Natural killer cell (primary cell): Measurements from ENCODE around the gene CST8. TPM values are rescaled to one million over a fixed set of nuclear protein-coding genes. Genes with fewer than 3 reads are reported as not detected.

Source experiments
- ATAC-seq, 3 donors: fragments of 150-1000 bp in 2 of 3; fragments of 200-7000 bp in 1 of 3; cut with Tn5 transposase; 1 replicate in 1 of 3; 2 replicates in 2 of 3; pipeline ENCODE4 v1.10.0; 2021; ENCODE audit warnings: mild to moderate bottlenecking in 2 of 3, moderate library complexity in 2 of 3
- DNase-seq, 2 donors: peaks; one replicate each; pipeline versions ENCODE4 v3.0.0 to v3.0.0-alpha.2; 2013 to 2021; ENCODE audit warnings: mixed read lengths in 1 of 2
- H3K27ac ChIP-seq: one replicate; pipeline ENCODE4 v1.5.1; 2013; ENCODE audit warnings: mild to moderate bottlenecking, low read length
- H3K27me3 ChIP-seq: one replicate; pipeline ENCODE4 v1.6.1; 2013; ENCODE audit warnings: low read length; ENCODE audit not compliant: control insufficient read depth, insufficient read depth
- H3K36me3 ChIP-seq: one replicate; pipeline ENCODE4 v1.6.1; 2013; ENCODE audit warnings: low read length; ENCODE audit not compliant: control insufficient read depth, insufficient read depth
- H3K4me1 ChIP-seq: one replicate; pipeline ENCODE4 v1.6.1; 2013; ENCODE audit warnings: low read length; ENCODE audit not compliant: control insufficient read depth, insufficient read depth
- H3K4me3 ChIP-seq: one replicate; pipeline ENCODE4 v1.5.1; 2013; ENCODE audit warnings: low read length
- H3K9me3 ChIP-seq: one replicate; pipeline ENCODE4 v1.6.1; 2013; ENCODE audit warnings: low read length; ENCODE audit not compliant: control insufficient read depth, insufficient read depth
- H3K27ac Mint-ChIP-seq, 2 donors: one replicate each; pipeline ENCODE4 v1.8.0; 2022; ENCODE audit warnings: mild to moderate bottlenecking in 2 of 2, mixed read lengths in 2 of 2, moderate library complexity in 1 of 2
- H3K27me3 Mint-ChIP-seq, 2 donors: one replicate each; pipeline ENCODE4 v1.8.0; 2022; ENCODE audit warnings: low read depth in 2 of 2, mixed read lengths in 2 of 2
- H3K36me3 Mint-ChIP-seq: one replicate; pipeline ENCODE4 v1.8.0; 2022; ENCODE audit warnings: mixed read lengths
- H3K4me1 Mint-ChIP-seq, 2 donors: one replicate each; pipeline ENCODE4 v1.8.0; 2022; ENCODE audit warnings: mixed read lengths in 2 of 2
- H3K4me3 Mint-ChIP-seq: one replicate; pipeline ENCODE4 v1.8.0; 2022; ENCODE audit warnings: mild to moderate bottlenecking, moderate library complexity, mixed read lengths
- H3K9me3 Mint-ChIP-seq, 2 donors: one replicate each; pipeline ENCODE4 v1.8.0; 2022; ENCODE audit warnings: mixed read lengths in 2 of 2
- WGBS: methylation state at CpG from one replicate; pipeline ENCODE4 v1.1.7; 2013; ENCODE audit warnings: missing lambda C conversion rate; ENCODE audit not compliant: insufficient coverage; 5-methylcytosine and 5-hydroxymethylcytosine counted together
- intact Hi-C: fragments of 100-400 bp; cut with micrococcal nuclease; formaldehyde crosslinking; loops from one replicate; pipeline ENCODE4 v1.14.2; 2022
- total RNA-seq, 4 donors: library from RNA; stranded (reverse); fragments of 120-200 nt in 1 of 4; gene quantifications; one replicate each; pipeline versions ENCODE4 v1.2.3 to v1.2.4, GENCODE V29; 2013 to 2022
- TF ChIP-seq, protein P1 (sequence below): fragments of 200-600 bp; IDR thresholded peaks from one replicate; pipeline ENCODE4 v1.8.0; 2022; ENCODE audit warnings: antibody characterized with exemption

CST8 gene
- total RNA-seq, 3 donors from 2014 or later (not counting 1 experiment from before 2014, with no cell fraction given) = not detected

DNA sequence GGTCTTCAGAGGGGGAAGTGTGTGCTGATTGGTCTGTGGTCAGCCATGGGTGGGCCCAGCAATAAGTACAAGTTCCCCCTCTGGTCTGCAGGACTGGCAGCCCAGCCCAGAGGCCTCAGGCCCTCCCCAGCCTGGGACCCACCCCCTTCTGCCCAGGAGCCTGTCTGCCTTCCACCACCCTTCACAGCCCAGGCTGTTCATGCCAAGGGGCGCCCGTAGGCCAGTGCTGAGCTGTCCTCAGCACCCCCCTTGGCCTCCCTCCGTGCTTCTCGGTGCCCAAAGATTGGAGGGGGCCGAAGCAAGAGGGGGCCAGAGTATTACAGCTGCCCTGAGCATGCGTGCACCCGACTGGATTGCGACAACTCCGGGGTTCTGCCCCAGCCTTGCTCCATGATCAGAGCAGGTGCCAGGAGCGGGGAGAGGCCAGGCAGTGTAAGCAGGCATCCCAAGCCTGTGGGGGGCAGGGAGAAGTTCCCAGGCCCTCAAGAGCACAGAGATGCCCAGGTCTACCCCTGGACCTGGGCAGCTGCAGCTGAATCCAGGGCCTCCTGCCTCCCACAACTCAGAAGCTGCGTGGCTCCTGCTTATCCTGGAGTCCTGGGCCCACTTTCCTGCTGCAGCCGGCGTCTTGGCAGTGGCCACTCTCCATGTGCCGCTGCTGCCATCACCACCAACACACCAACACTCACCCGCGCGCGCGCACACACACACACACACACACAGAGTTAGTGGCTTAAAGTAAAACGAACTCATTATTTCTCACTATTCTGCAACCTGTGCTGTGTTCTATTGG lies 44.1 kb downstream of the CST8 start:
- Mint-ChIP-seq H3K4me3 (no peak overlapping the region), H3K36me3 (no peaks in the 10 kb centered on the region), H3K4me1 (peaks cover 18 to 25% of the 10 kb centered on the region in 2 donors), H3K27ac (no peak overlapping the region), H3K9me3 (no peaks in the 10 kb centered on the region), H3K27me3 (peaks cover 0 to 3% of the 10 kb centered on the region in 2 donors)
- Histone ChIP-seq H3K27ac (no peak overlapping the region), H3K9me3 (no peaks in the 10 kb centered on the region), H3K4me3 (no peak overlapping the region), H3K36me3 (no peaks in the 10 kb centered on the region), H3K4me1 (peaks cover 2% of the 10 kb centered on the region), H3K27me3 (no peaks in the 10 kb centered on the region)
- intact Hi-C loops = no loop called here
- TF ChIP-seq, protein P1, sequence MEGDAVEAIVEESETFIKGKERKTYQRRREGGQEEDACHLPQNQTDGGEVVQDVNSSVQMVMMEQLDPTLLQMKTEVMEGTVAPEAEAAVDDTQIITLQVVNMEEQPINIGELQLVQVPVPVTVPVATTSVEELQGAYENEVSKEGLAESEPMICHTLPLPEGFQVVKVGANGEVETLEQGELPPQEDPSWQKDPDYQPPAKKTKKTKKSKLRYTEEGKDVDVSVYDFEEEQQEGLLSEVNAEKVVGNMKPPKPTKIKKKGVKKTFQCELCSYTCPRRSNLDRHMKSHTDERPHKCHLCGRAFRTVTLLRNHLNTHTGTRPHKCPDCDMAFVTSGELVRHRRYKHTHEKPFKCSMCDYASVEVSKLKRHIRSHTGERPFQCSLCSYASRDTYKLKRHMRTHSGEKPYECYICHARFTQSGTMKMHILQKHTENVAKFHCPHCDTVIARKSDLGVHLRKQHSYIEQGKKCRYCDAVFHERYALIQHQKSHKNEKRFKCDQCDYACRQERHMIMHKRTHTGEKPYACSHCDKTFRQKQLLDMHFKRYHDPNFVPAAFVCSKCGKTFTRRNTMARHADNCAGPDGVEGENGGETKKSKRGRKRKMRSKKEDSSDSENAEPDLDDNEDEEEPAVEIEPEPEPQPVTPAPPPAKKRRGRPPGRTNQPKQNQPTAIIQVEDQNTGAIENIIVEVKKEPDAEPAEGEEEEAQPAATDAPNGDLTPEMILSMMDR = no peak
- DNase-seq = no peak
- WGBS = 86% methylated on average over 19 of the region's 20 CpGs
- ATAC-seq = peak in 1 of 3 donors; percentile 30

DNA sequence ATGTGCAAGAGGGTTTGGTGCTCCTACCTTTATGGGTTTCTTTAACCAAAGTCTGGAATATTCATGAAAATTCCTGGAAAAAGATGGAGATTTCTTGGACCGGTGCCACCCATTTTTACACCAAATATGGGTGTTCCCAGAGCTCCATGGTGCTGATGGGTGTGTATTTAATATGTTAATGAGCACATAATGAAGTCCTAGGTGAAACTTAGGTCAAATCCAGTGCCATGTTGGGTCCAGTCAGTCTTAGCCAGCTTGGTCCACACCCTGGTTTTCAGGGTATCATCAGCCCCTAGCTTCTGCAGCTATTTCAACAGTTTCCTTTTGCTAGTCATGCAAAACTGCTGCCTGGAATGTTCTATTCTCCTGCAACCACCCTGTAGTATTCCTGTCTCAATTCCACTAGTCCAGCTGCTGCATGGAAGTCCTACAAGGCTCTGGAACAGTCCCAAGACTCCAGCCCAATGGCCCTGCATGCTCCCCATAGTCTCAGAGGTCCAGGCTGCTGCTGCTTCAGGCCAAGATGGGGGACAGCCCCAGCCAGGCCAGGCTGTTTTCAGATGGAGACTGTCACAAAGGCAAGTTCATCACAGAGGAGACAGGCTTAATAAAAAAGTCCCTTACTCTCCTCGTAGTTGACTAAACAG lies 45.5 kb downstream of the CST8 start:
- TF ChIP-seq, protein P1 = no peak
- Histone ChIP-seq H3K9me3 (no peaks in the 10 kb centered on the region), H3K36me3 (no peaks in the 10 kb centered on the region)

DNA sequence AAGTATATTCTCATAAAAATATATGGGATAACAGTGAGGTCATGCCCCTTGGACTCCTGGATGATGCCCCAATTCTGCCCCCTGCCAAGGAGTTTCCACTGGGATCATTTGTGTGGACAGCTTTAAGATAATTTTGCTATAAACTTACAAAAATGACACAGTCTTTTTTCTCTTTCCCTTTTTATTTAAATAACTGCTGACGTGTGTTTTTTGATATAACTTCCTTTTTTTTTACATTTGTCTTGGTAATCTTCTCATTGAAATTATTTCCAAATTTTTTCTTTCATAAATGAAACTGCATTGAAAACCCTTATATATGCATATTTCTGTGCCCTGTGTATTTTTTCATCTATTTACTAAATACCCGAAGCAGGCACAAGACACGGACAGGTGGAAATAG lies 46.1 kb downstream of the CST8 start:
- H3K27ac Mint-ChIP-seq = no peak overlapping the region
- no CpG with 5 or more reads among the region's 3 CpGs for WGBS
- no peaks in the 10 kb centered on the region for H3K9me3 Mint-ChIP-seq
- DNase-seq (no peak), ATAC-seq (no peak)
- TF ChIP-seq, protein P1 = no peak
- H3K36me3 ChIP-seq = no peaks in the 10 kb centered on the region
- no peaks in the 10 kb centered on the region for H3K36me3 Mint-ChIP-seq
- no peak overlapping the region for H3K27ac ChIP-seq
- H3K4me1 Mint-ChIP-seq = peaks cover 0 to 4% of the 10 kb centered on the region in 2 donors
- H3K4me3 Mint-ChIP-seq = no peak overlapping the region
- intact Hi-C loops = no loop called here
- no peaks in the 10 kb centered on the region for H3K27me3 ChIP-seq
- H3K4me1 ChIP-seq = no peaks in the 10 kb centered on the region
- H3K4me3 ChIP-seq = no peak overlapping the region
- H3K27me3 Mint-ChIP-seq = peaks cover 0 to 3% of the 10 kb centered on the region in 2 donors
- no peaks in the 10 kb centered on the region for H3K9me3 ChIP-seq

More for the DNA sequence above, 45.5 kb downstream of the CST8 start:
- Mint-ChIP-seq H3K4me1 (peaks cover 4 to 10% of the 10 kb centered on the region in 2 donors), H3K27ac (no peak overlapping the region), H3K4me3 (no peak overlapping the region), H3K36me3 (no peaks in the 10 kb centered on the region), H3K27me3 (peaks cover 0 to 3% of the 10 kb centered on the region in 2 donors), H3K9me3 (no peaks in the 10 kb centered on the region)
- Histone ChIP-seq H3K27me3 (no peaks in the 10 kb centered on the region), H3K4me1 (no peaks in the 10 kb centered on the region), H3K27ac (no peak overlapping the region), H3K4me3 (no peak overlapping the region)
- intact Hi-C loops = no loop called here
- WGBS = 100% methylated on average over 1 of the region's 2 CpGs
- DNase-seq = no peak
- no peak for ATAC-seq
